Stomach (tissue), 9 donors: ENCODE measurements around the gene CACNA1I. TPM values are rescaled to one million over a fixed set of nuclear protein-coding genes. Genes with fewer than 3 reads are reported as not detected.

Experiments used
- DNase-seq, 2 donors: peaks; one replicate each; pipeline versions ENCODE4 v3.0.0 to v3.0.0-alpha.2; 2013 to 2019
- H3K27ac ChIP-seq, 5 donors: fragments of 200-600 bp in 4 of 5; sonication (generic) in 4 of 5; one replicate each; pipeline ENCODE4 v1.5.1; 2013 to 2019; ENCODE audit warnings: mild to moderate bottlenecking in 1 of 5, moderate library complexity in 1 of 5
- H3K27me3 ChIP-seq, 3 donors: fragments of 200-600 bp; sonication (generic); one replicate each; pipeline ENCODE4 v1.5.1; 2017 to 2019; ENCODE audit warnings: mixed run types in 1 of 3
- H3K36me3 ChIP-seq, 4 donors: fragments of 200-600 bp; sonication (generic); 1 replicate in 3 of 4; 2 replicates in 1 of 4; pipeline ENCODE4 v1.5.1; 2016 to 2019
- H3K4me1 ChIP-seq, 4 donors: fragments of 200-600 bp; sonication (generic); one replicate each; pipeline ENCODE4 v1.5.1; 2016 to 2019
- H3K4me3 ChIP-seq, 4 donors: fragments of 200-600 bp; sonication (generic) in 3 of 4; one replicate each; pipeline ENCODE4 v1.5.1; 2016 to 2019; ENCODE audit warnings: mild to moderate bottlenecking in 1 of 4
- H3K9me3 ChIP-seq, 4 donors: fragments of 200-600 bp; sonication (generic); one replicate each; pipeline ENCODE4 v1.5.1; 2016 to 2019
- EP300 ChIP-seq: sonication (generic); formaldehyde crosslinking; IDR thresholded peaks from one replicate; pipeline ENCODE4 v1.6.1; 2017; ENCODE audit warnings: antibody characterized with exemption
- POLR2A ChIP-seq, 4 donors: fragments of 450-650 bp; IDR thresholded peaks; one replicate each; pipeline ENCODE4 v1.6.1; 2016; ENCODE audit warnings: antibody characterized with exemption in 4 of 4, control low read depth in 2 of 4, mild to moderate bottlenecking in 1 of 4, moderate library complexity in 1 of 4
- POLR2AphosphoS5 ChIP-seq, 3 donors: sonication (generic); formaldehyde crosslinking; IDR thresholded peaks; one replicate each; pipeline ENCODE4 v1.6.1; 2016; ENCODE audit warnings: antibody characterized with exemption in 3 of 3
- WGBS, 5 donors: extraction: QIAGEN DNeasy Blood & Tissue Kit in 3 of 5; methylation state at CpG; one replicate each; pipeline versions ENCODE4 v1.1.5 to v1.1.7; 2013 to 2018; 5-methylcytosine and 5-hydroxymethylcytosine counted together
- intact Hi-C: fragments of 100-400 bp; cut with DNase I; formaldehyde crosslinking; loops from one replicate; pipeline ENCODE4 v1.15.1; 2023; ENCODE audit warnings: low total_unique reads
- polyA plus RNA-seq, 3 donors: library from polyadenylated mRNA; stranded (reverse); fragments of 200-250 nt; gene quantifications; one replicate each; pipeline ENCODE4 v1.2.3, GENCODE V29; 2013
- total RNA-seq, 5 donors: library from RNA; depleted of rRNA; stranded (reverse); fragments of >200 nt; gene quantifications; one replicate each; pipeline versions ENCODE4 v1.1.0 to v1.2.3, GENCODE V29; 2014 to 2016
- TF ChIP-seq, protein P1 (sequence below), 7 experiments: fragments of 450-650 bp in 4 of 7; fragments of 200-600 bp in 3 of 7; sonication (generic) in 3 of 7; IDR thresholded peaks; one replicate each; pipeline ENCODE4 v1.5.1; 2016 to 2019; ENCODE audit warnings: antibody characterized with exemption in 7 of 7, control low read depth in 2 of 7, mild to moderate bottlenecking in 1 of 7
- donor health status: healthy with polysubstance abuse.
- donor health status: Bipolar disorder and iron deficiency.
- donor health status: healthy.

Gene CACNA1I
- total and polyA plus RNA-seq, 8 donors, result 0.06 to 4.0 (median 0.22) TPM; not detected in 2

DNA sequence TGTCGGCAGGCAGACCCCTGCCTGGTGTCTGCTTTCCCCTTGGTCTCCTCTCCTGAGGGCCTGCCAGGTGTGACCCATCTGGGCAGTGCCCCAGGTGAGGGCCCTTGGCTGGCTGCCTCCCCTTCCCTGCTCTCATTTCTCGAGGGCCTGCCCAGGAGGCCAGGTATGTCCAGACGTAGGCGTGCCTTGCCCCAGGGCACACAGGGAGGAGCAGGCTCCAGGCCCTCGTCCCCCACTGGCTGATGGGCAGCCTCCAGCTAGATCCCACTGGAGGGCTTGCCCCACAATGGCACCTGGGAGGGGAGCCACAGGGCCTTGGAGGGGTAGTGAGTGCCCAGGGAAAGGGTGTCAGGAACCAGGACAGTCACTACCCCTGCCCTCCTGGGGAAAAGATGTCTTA, 95.9 kb downstream of the CACNA1I start:
- no peak for TF ChIP-seq EP300
- TF ChIP-seq POLR2AphosphoS5 (IDR thresholded peaks at IDR 0.05), result no peak
- TF ChIP-seq, protein P1, sequence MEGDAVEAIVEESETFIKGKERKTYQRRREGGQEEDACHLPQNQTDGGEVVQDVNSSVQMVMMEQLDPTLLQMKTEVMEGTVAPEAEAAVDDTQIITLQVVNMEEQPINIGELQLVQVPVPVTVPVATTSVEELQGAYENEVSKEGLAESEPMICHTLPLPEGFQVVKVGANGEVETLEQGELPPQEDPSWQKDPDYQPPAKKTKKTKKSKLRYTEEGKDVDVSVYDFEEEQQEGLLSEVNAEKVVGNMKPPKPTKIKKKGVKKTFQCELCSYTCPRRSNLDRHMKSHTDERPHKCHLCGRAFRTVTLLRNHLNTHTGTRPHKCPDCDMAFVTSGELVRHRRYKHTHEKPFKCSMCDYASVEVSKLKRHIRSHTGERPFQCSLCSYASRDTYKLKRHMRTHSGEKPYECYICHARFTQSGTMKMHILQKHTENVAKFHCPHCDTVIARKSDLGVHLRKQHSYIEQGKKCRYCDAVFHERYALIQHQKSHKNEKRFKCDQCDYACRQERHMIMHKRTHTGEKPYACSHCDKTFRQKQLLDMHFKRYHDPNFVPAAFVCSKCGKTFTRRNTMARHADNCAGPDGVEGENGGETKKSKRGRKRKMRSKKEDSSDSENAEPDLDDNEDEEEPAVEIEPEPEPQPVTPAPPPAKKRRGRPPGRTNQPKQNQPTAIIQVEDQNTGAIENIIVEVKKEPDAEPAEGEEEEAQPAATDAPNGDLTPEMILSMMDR (IDR thresholded peaks at IDR 0.05), result no peak
- no peak for TF ChIP-seq POLR2A (IDR thresholded peaks at IDR 0.05)
- peaks cover 25 to 33% (median 29%) of the 10 kb centered on the region in 4 donors for H3K4me1 ChIP-seq
- intact Hi-C loops, result no loop called here
- 53 to 74% (median 57%) methylated on average over 2 to 5 of the region's 5 CpGs for WGBS, 5 donors
- peaks cover 7 to 24% (median 15%) of the 10 kb centered on the region in 4 donors for H3K9me3 ChIP-seq
- H3K36me3 ChIP-seq, result no peaks in the 10 kb centered on the region
- no peak for DNase-seq
- peaks cover 15 to 65% (median 40%) of the 10 kb centered on the region in 3 donors for H3K27me3 ChIP-seq
- no peak overlapping the region for H3K4me3 ChIP-seq
- H3K27ac ChIP-seq, result no peak overlapping the region

DNA sequence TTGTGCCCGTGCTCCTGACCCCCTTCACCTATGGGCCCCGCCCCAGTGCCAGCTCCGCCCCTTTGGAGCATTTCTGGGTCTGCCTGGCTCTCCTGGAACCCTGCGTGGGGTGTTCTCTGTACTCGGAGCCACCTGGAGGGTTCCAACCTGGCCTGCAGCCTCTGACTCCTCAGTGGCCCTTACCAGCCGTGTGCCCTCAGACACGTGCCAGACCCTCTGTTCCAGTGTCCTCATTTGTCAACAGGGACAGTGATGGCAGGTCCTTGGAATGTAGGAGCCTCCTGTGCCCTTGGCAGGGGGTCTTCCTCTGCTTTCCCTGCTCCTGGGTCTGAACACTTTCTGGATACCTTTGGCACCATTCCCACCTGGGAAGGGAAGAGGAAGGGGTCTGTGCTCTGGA, 96.4 kb downstream of the CACNA1I start:
- DNase-seq, result no peak
- H3K36me3 ChIP-seq, result peaks cover 0 to 2% (median 0%) of the 10 kb centered on the region in 4 donors
- no peak for TF ChIP-seq POLR2A (IDR thresholded peaks at IDR 0.05)
- TF ChIP-seq, protein P1 (IDR thresholded peaks at IDR 0.05), result no peak
- TF ChIP-seq POLR2AphosphoS5 (IDR thresholded peaks at IDR 0.05), result no peak
- no peak for TF ChIP-seq EP300
- H3K27ac ChIP-seq, result no peak overlapping the region
- H3K4me1 ChIP-seq, result peaks cover 22 to 29% (median 26%) of the 10 kb centered on the region in 4 donors
- no peak overlapping the region for H3K4me3 ChIP-seq
- H3K9me3 ChIP-seq, result peaks cover 9 to 29% (median 19%) of the 10 kb centered on the region in 4 donors
- peaks cover 11 to 61% (median 35%) of the 10 kb centered on the region in 3 donors for H3K27me3 ChIP-seq
- intact Hi-C loops, result no loop called here
- WGBS, 5 donors, result 53 to 68% (median 60%) methylated on average over 6 to 7 of the region's 7 CpGs

- no peak for TF ChIP-seq EP300
- no peak for TF ChIP-seq POLR2A (IDR thresholded peaks at IDR 0.05)
- no peak for TF ChIP-seq POLR2AphosphoS5 (IDR thresholded peaks at IDR 0.05)
- TF ChIP-seq, protein P1 (IDR thresholded peaks at IDR 0.05), result no peak
- H3K4me1 ChIP-seq, result peaks cover 2 to 4% (median 4%) of the 10 kb centered on the region in 4 donors
- peaks cover 0 to 12% (median 0%) of the 10 kb centered on the region in 4 donors for H3K36me3 ChIP-seq
- intact Hi-C loops, result no loop called here
- peaks cover 0 to 42% (median 14%) of the 10 kb centered on the region in 3 donors for H3K27me3 ChIP-seq
- peaks cover 14 to 44% (median 34%) of the 10 kb centered on the region in 4 donors for H3K9me3 ChIP-seq
- DNase-seq, result no peak
- H3K27ac ChIP-seq, result no peak overlapping the region
- H3K4me3 ChIP-seq, result no peak overlapping the region
- WGBS, 5 donors, result 94 to 100% (median 100%) methylated on average over 2 of the region's 2 CpGs
Measured at GRCh38 chr22:39669432-39669831, 98.9 kb downstream of the CACNA1I start.

- intact Hi-C loops, result no loop called here
- no peak for TF ChIP-seq POLR2AphosphoS5 (IDR thresholded peaks at IDR 0.05)
- no peak for TF ChIP-seq EP300
- TF ChIP-seq, protein P1 (IDR thresholded peaks at IDR 0.05), result no peak
- no peak for TF ChIP-seq POLR2A (IDR thresholded peaks at IDR 0.05)
- Histone ChIP-seq H3K4me1 (no peaks in the 10 kb centered on the region), H3K36me3 (peaks cover 0 to 12% (median 0%) of the 10 kb centered on the region in 4 donors), H3K27ac (no peak overlapping the region), H3K27me3 (peaks cover 0 to 34% (median 4%) of the 10 kb centered on the region in 3 donors), H3K4me3 (no peak overlapping the region), H3K9me3 (peaks cover 14 to 44% (median 34%) of the 10 kb centered on the region in 4 donors)
- no peak for DNase-seq
- 81 to 93% (median 91%) methylated on average over 3 of the region's 3 CpGs for WGBS, 5 donors
Measured at GRCh38 chr22:39671936-39672335, 101.4 kb downstream of the CACNA1I start.
